Activated T-helper 2 cell treated with anti-CD3 and anti-CD28 coated beads, Interferon-gamma antibody, Interleukin-2, Interleukin-4, amounts not matched to agents 10 μg/mL and 5 μg/mL and 100 μg/mL, durations not matched to agents 14 hours and 24 hours and 36 hours (primary cell): ENCODE measurements around the gene TMIGD3. TPM values are rescaled to one million over a fixed set of nuclear protein-coding genes. Genes with fewer than 3 reads are reported as not detected.

Experiments used
- DNase-seq: peaks from one replicate; pipeline ENCODE4 v3.0.0; 2021; ENCODE audit warnings: low spot score
- H3K27ac Mint-ChIP-seq: one replicate; pipeline ENCODE4 v1.8.0; 2021; ENCODE audit warnings: mixed read lengths
- H3K27me3 Mint-ChIP-seq: one replicate; pipeline ENCODE4 v1.8.0; 2021; ENCODE audit warnings: low read depth, mixed read lengths
- H3K36me3 Mint-ChIP-seq: one replicate; pipeline ENCODE4 v1.8.0; 2021; ENCODE audit warnings: low read depth, mixed read lengths
- H3K4me1 Mint-ChIP-seq: one replicate; pipeline ENCODE4 v1.8.0; 2021; ENCODE audit warnings: low read depth, mixed read lengths
- H3K4me3 Mint-ChIP-seq: one replicate; pipeline ENCODE4 v1.8.0; 2021; ENCODE audit warnings: low read depth, mild to moderate bottlenecking, moderate library complexity, mixed read lengths
- H3K9me3 Mint-ChIP-seq: one replicate; pipeline ENCODE4 v1.8.0; 2021; ENCODE audit warnings: mixed read lengths
- intact Hi-C: fragments of 100-400 bp; cut with micrococcal nuclease; formaldehyde crosslinking; loops from one replicate; pipeline ENCODE4 v1.15.1; 2023
- total RNA-seq: library from RNA; stranded (reverse); gene quantifications from 2 replicates; pipeline ENCODE4 v1.2.3, GENCODE V29; 2022

TMIGD3 gene
- total RNA-seq, 1 donor from 2014 or later, result 0.30 TPM

GRCh38 chr1:111516005-111516535 is 12.6 kb upstream of the TMIGD3 start:
- no peak for DNase-seq
- H3K27ac Mint-ChIP-seq, result peak overlapping the region; percentile 59
- intact Hi-C loops, result loop anchor here (2.0 kb wide), 2 partner anchors 39 to 77 kb away; no protein-coding TSS in a partner anchor
- H3K4me1 Mint-ChIP-seq, result peaks cover 44% of the 10 kb centered on the region
- peak overlapping the region; percentile 3 for H3K4me3 Mint-ChIP-seq
- no peaks in the 10 kb centered on the region for H3K27me3 Mint-ChIP-seq
- H3K9me3 Mint-ChIP-seq, result no peaks in the 10 kb centered on the region
- no peaks in the 10 kb centered on the region for H3K36me3 Mint-ChIP-seq

GRCh38 chr1:111515291-111516004 is 12.0 kb upstream of the TMIGD3 start:
- Mint-ChIP-seq H3K36me3 (no peaks in the 10 kb centered on the region), H3K27me3 (no peaks in the 10 kb centered on the region), H3K9me3 (no peaks in the 10 kb centered on the region), H3K27ac (peak overlapping the region; percentile 42), H3K4me3 (peak overlapping the region; percentile 9), H3K4me1 (peaks cover 44% of the 10 kb centered on the region)
- intact Hi-C loops, result loop anchor here (2.0 kb wide), 2 partner anchors 39 to 77 kb away; no protein-coding TSS in a partner anchor
- no peak for DNase-seq

GRCh38 chr1:111513410-111514020 is 10.1 kb upstream of the TMIGD3 start:
- Mint-ChIP-seq H3K36me3 (no peaks in the 10 kb centered on the region), H3K27ac (peak overlapping the region; percentile 75), H3K9me3 (no peaks in the 10 kb centered on the region), H3K4me3 (no peak overlapping the region), H3K4me1 (peaks cover 52% of the 10 kb centered on the region), H3K27me3 (no peaks in the 10 kb centered on the region)
- intact Hi-C loops, result no loop called here
- no peak for DNase-seq

GRCh38 chr1:111512931-111513330 is 9.5 kb upstream of the TMIGD3 start:
- Mint-ChIP-seq H3K4me1 (peaks cover 51% of the 10 kb centered on the region), H3K9me3 (no peaks in the 10 kb centered on the region), H3K4me3 (no peak overlapping the region), H3K36me3 (no peaks in the 10 kb centered on the region), H3K27ac (peak overlapping the region; percentile 44), H3K27me3 (no peaks in the 10 kb centered on the region)
- intact Hi-C loops, result no loop called here
- DNase-seq, result no peak

- H3K27ac Mint-ChIP-seq, result no peak overlapping the region
- no peak overlapping the region for H3K4me3 Mint-ChIP-seq
- no peaks in the 10 kb centered on the region for H3K9me3 Mint-ChIP-seq
- H3K4me1 Mint-ChIP-seq, result peaks cover 49% of the 10 kb centered on the region
- intact Hi-C loops, result no loop called here
- DNase-seq, result no peak
- no peaks in the 10 kb centered on the region for H3K27me3 Mint-ChIP-seq
- H3K36me3 Mint-ChIP-seq, result no peaks in the 10 kb centered on the region
These were observed 8.9 kb upstream of the TMIGD3 start for GRCh38 chr1:111512132-111512889.

GRCh38 chr1:111511370-111511769 is 7.9 kb upstream of the TMIGD3 start:
- Mint-ChIP-seq H3K36me3 (no peaks in the 10 kb centered on the region), H3K27ac (no peak overlapping the region), H3K4me3 (no peak overlapping the region), H3K27me3 (no peaks in the 10 kb centered on the region), H3K9me3 (no peaks in the 10 kb centered on the region), H3K4me1 (peaks cover 45% of the 10 kb centered on the region)
- intact Hi-C loops, result no loop called here
- no peak for DNase-seq

GRCh38 chr1:111509997-111510375 is 6.6 kb upstream of the TMIGD3 start:
- intact Hi-C loops, result loop anchor here (2.0 to 5.0 kb wide), 4 partner anchors 63 to 201 kb away; partner anchors contain the start of genes ATP5PB and WDR77
- H3K4me1 Mint-ChIP-seq, result peaks cover 47% of the 10 kb centered on the region
- no peaks in the 10 kb centered on the region for H3K9me3 Mint-ChIP-seq
- H3K4me3 Mint-ChIP-seq, result no peak overlapping the region
- no peaks in the 10 kb centered on the region for H3K36me3 Mint-ChIP-seq
- H3K27me3 Mint-ChIP-seq, result no peaks in the 10 kb centered on the region
- no peak for DNase-seq
- H3K27ac Mint-ChIP-seq, result no peak overlapping the region

GRCh38 chr1:111507411-111508201 is 4.2 kb upstream of the TMIGD3 start:
- intact Hi-C loops, result loop anchor here (1.0 to 5.0 kb wide), 8 partner anchors 32 to 231 kb away; partner anchors contain the start of genes ATP5PB, INKA2 and WDR77
- Mint-ChIP-seq H3K4me3 (peak overlapping the region; percentile 68), H3K27me3 (no peaks in the 10 kb centered on the region), H3K36me3 (no peaks in the 10 kb centered on the region), H3K27ac (peak overlapping the region; percentile 92), H3K9me3 (no peaks in the 10 kb centered on the region), H3K4me1 (peaks cover 58% of the 10 kb centered on the region)
- DNase-seq, result peak; percentile 58

- Mint-ChIP-seq H3K4me1 (peaks cover 62% of the 10 kb centered on the region), H3K27me3 (no peaks in the 10 kb centered on the region), H3K4me3 (no peak overlapping the region), H3K27ac (peak overlapping the region; percentile 73), H3K36me3 (no peaks in the 10 kb centered on the region), H3K9me3 (no peaks in the 10 kb centered on the region)
- DNase-seq, result no peak
- intact Hi-C loops, result loop anchor here (2.0 to 5.0 kb wide), 3 partner anchors 59 to 232 kb away; partner anchors contain the start of genes ATP5PB, INKA2 and WDR77
These were observed 3.1 kb upstream of the TMIGD3 start for GRCh38 chr1:111506561-111506960.

GRCh38 chr1:111505641-111506119 is 2.2 kb upstream of the TMIGD3 start:
- Mint-ChIP-seq H3K4me3 (peak overlapping the region; percentile 28), H3K9me3 (no peaks in the 10 kb centered on the region), H3K36me3 (no peaks in the 10 kb centered on the region), H3K27ac (peak overlapping the region; percentile 73), H3K27me3 (no peaks in the 10 kb centered on the region), H3K4me1 (peaks cover 69% of the 10 kb centered on the region)
- intact Hi-C loops, result loop anchor here (2.0 to 5.0 kb wide), 3 partner anchors 58 to 233 kb away; partner anchors contain the start of genes ATP5PB, INKA2 and WDR77
- DNase-seq, result no peak

- Mint-ChIP-seq H3K27me3 (no peaks in the 10 kb centered on the region), H3K36me3 (no peaks in the 10 kb centered on the region), H3K4me1 (peaks cover 65% of the 10 kb centered on the region), H3K9me3 (no peaks in the 10 kb centered on the region), H3K4me3 (no peak overlapping the region), H3K27ac (no peak overlapping the region)
- intact Hi-C loops, result no loop called here
- no peak for DNase-seq
These were observed 664 bp upstream of the TMIGD3 start for GRCh38 chr1:111504097-111504496.

- Mint-ChIP-seq H3K4me1 (peaks cover 67% of the 10 kb centered on the region), H3K9me3 (peaks cover 11% of the 10 kb centered on the region), H3K27ac (no peak overlapping the region), H3K4me3 (no peak overlapping the region), H3K27me3 (no peaks in the 10 kb centered on the region), H3K36me3 (peaks cover 8% of the 10 kb centered on the region)
- intact Hi-C loops, result no loop called here
- DNase-seq, result no peak
These were observed 1.8 kb downstream of the TMIGD3 start for GRCh38 chr1:111501645-111502044.
